Ascending aorta (tissue), 2 donors: ENCODE data around the gene KIFC3. TPM values are rescaled to one million over a fixed set of nuclear protein-coding genes. Genes with fewer than 3 reads are reported as not detected.

Experiments
- DNase-seq, 2 donors: peaks; one replicate each; pipeline ENCODE4 v3.0.0-alpha.2; 2019; ENCODE audit warnings: low spot score in 2 of 2
- H3K27ac ChIP-seq, 2 donors: fragments of 200-600 bp; sonication (generic); one replicate each; pipeline ENCODE4 v1.5.1; 2016 to 2017; ENCODE audit warnings: mild to moderate bottlenecking in 1 of 2
- H3K27me3 ChIP-seq: fragments of 200-600 bp; sonication (generic); one replicate; pipeline ENCODE4 v1.5.1; 2017
- H3K36me3 ChIP-seq, 2 donors: fragments of 200-600 bp; sonication (generic); one replicate each; pipeline ENCODE4 v1.5.1; 2016
- H3K4me1 ChIP-seq, 2 donors: fragments of 200-600 bp; sonication (generic); one replicate each; pipeline ENCODE4 v1.5.1; 2016 to 2017; ENCODE audit warnings: mild to moderate bottlenecking in 1 of 2
- H3K4me3 ChIP-seq, 2 donors: fragments of 200-600 bp; sonication (generic); one replicate each; pipeline ENCODE4 v1.5.1; 2016 to 2017; ENCODE audit warnings: mild to moderate bottlenecking in 1 of 2
- H3K9me3 ChIP-seq, 2 donors: fragments of 200-600 bp; sonication (generic); one replicate each; pipeline ENCODE4 v1.5.1; 2016
- intact Hi-C: fragments of 100-400 bp; cut with DNase I; formaldehyde crosslinking; loops from one replicate; pipeline ENCODE4 v1.15.1; 2023
- total RNA-seq: library from RNA; depleted of rRNA; stranded (reverse); fragments of >200 nt; gene quantifications from one replicate; pipeline ENCODE4 v1.1.0, GENCODE V29; 2016
- TF ChIP-seq, protein P1 (sequence below), 3 experiments: fragments of 200-600 bp in 2 of 3; fragments of 450-650 bp in 1 of 3; sonication (generic) in 2 of 3; IDR thresholded peaks; one replicate each; pipeline ENCODE4 v1.5.1; 2016 to 2019; ENCODE audit warnings: antibody characterized with exemption in 3 of 3, mild to moderate bottlenecking in 1 of 3, moderate library complexity in 1 of 3

The KIFC3 gene
- total RNA-seq, 1 donor from 2014 or later, result 54.9 TPM

DNA sequence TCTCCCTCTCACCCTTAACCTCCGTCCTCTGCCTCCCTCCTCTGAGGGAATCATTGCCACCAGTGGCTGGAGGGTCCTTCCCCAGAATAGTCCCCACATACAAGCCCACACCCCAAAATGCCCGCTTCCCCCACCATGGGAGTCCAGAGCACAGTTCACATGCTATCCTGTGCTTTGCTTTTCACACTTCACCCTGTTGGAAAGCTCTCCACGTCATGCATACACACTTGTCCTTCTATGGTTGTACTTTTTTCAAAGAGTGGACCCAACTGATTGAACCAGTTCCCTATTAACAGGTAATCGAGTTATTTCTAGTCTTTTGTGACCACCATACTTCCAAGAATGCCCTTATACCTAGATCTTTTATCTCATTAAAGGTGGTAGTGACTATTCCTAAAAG, 23.8 kb upstream of the KIFC3 start:
- Histone ChIP-seq H3K4me3 (no peak overlapping the region), H3K9me3 (no peaks in the 10 kb centered on the region), H3K27ac (no peak overlapping the region), H3K36me3 (no peaks in the 10 kb centered on the region), H3K27me3 (no peaks in the 10 kb centered on the region), H3K4me1 (peaks cover 4 to 7% of the 10 kb centered on the region in 2 donors)
- intact Hi-C loops, result no loop called here
- TF ChIP-seq, protein P1, sequence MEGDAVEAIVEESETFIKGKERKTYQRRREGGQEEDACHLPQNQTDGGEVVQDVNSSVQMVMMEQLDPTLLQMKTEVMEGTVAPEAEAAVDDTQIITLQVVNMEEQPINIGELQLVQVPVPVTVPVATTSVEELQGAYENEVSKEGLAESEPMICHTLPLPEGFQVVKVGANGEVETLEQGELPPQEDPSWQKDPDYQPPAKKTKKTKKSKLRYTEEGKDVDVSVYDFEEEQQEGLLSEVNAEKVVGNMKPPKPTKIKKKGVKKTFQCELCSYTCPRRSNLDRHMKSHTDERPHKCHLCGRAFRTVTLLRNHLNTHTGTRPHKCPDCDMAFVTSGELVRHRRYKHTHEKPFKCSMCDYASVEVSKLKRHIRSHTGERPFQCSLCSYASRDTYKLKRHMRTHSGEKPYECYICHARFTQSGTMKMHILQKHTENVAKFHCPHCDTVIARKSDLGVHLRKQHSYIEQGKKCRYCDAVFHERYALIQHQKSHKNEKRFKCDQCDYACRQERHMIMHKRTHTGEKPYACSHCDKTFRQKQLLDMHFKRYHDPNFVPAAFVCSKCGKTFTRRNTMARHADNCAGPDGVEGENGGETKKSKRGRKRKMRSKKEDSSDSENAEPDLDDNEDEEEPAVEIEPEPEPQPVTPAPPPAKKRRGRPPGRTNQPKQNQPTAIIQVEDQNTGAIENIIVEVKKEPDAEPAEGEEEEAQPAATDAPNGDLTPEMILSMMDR (IDR thresholded peaks at IDR 0.05), result no peak
- no peak for DNase-seq

DNA sequence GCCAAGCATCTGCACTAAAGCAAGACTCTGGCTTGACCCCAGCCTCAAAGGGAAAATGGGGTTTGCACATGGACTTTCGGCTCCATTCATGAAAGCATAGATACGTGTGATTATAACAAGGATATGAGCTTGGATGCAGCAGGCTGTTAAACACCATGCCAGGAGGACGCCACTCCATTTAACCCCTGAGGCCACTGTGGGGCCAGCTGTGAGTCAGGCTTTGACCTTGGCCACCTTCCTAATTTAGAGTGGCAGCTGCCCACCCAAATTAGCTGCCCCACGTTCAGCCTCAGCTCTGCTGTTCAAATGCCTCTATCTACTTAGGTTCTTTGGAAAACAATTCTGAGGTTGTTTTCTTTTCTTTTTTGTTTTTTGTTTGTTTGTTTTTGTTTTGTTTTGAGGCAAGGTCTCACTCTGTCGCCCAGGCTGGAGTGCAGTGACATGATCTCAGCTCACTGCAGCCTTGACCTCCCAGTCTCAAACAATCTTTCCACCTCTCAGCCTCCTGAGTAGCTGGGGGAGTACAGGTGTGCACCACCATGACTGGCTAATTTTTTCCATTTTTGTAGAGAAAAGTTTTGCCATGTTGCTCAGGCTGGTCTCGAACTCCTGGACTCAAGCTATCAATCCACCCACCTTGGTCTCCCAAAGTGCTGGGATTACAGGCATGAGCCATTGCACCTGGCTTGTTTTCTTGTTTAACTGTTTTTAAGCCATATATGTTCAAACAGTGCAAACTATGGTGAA, 23.2 kb upstream of the KIFC3 start:
- no peak overlapping the region for H3K27ac ChIP-seq
- intact Hi-C loops, result no loop called here
- H3K36me3 ChIP-seq, result no peaks in the 10 kb centered on the region
- peaks cover 4 to 7% of the 10 kb centered on the region in 2 donors for H3K4me1 ChIP-seq
- no peaks in the 10 kb centered on the region for H3K27me3 ChIP-seq
- TF ChIP-seq, protein P1 (IDR thresholded peaks at IDR 0.05), result no peak
- no peak overlapping the region for H3K4me3 ChIP-seq
- DNase-seq, result no peak
- no peaks in the 10 kb centered on the region for H3K9me3 ChIP-seq

DNA sequence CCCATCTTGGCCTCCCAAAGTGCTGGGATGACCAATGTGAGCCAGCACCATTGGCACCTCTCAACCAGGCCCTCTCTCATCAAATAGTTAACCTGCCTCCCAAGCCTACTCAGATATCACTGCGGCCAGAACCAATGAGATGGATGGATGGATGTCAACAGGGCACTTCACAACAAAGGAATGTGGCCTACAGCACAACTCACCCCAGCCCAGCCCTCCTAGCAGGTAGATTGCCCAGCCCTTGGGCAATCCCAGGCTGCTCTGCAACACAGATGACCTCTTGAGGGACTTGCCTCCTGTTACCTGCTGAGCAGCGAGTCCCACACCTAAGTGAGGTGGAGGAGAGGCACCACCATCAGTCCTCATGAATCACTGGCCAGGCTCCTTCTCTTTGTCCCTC, 22.6 kb upstream of the KIFC3 start:
- Histone ChIP-seq H3K9me3 (no peaks in the 10 kb centered on the region), H3K36me3 (no peaks in the 10 kb centered on the region), H3K27ac (no peak overlapping the region), H3K4me1 (peaks cover 4 to 5% of the 10 kb centered on the region in 2 donors), H3K4me3 (no peak overlapping the region), H3K27me3 (no peaks in the 10 kb centered on the region)
- TF ChIP-seq, protein P1 (IDR thresholded peaks at IDR 0.05), result no peak
- DNase-seq, result no peak
- intact Hi-C loops, result no loop called here

DNA sequence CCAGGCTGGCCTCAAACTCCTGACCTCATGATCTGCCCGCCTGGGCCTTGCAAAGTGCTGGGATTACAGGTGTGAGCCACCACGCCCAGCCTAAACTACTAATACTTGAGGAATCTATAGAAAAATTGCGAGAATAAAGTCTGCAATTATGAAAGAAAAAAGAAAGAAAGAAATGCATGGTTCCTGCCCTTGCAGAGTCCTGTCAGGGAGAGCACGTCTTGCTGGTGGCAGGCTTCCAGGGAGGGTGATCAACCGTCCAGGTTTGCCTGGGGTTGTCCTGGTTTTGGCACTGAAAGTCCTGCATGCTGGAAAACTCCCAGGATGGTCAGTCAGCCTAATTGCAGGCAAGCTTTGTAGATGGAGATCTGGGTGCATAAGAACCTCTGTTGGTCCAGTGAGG, 21.5 kb upstream of the KIFC3 start:
- Histone ChIP-seq H3K27me3 (no peaks in the 10 kb centered on the region), H3K36me3 (no peaks in the 10 kb centered on the region), H3K4me1 (peaks cover 0 to 4% of the 10 kb centered on the region in 2 donors), H3K27ac (no peak overlapping the region), H3K9me3 (no peaks in the 10 kb centered on the region), H3K4me3 (no peak overlapping the region)
- TF ChIP-seq, protein P1 (IDR thresholded peaks at IDR 0.05), result no peak
- intact Hi-C loops, result no loop called here
- no peak for DNase-seq

DNA sequence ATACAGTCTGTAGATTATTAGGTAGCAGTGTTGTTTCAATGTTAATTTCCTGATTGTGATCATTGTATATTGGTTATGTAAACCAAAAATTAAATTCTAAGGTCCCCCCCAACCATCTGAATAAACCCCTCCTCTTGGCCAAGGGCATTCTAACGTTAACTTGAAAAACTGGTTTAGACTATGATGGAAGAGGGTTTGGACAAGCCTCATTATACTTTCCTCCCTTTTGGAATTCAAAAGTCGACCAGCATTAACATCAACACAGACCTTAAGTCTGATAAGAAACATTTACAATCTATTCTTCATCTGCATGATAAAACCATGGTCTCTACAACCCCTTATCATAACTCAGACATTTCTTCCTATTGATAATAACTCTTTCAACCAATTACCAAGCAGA, 20.6 kb upstream of the KIFC3 start:
- H3K4me3 ChIP-seq, result no peak overlapping the region
- no peak for DNase-seq
- no peaks in the 10 kb centered on the region for H3K36me3 ChIP-seq
- no peak overlapping the region for H3K27ac ChIP-seq
- TF ChIP-seq, protein P1 (IDR thresholded peaks at IDR 0.05), result no peak
- peaks cover 0 to 4% of the 10 kb centered on the region in 2 donors for H3K4me1 ChIP-seq
- intact Hi-C loops, result no loop called here
- H3K9me3 ChIP-seq, result no peaks in the 10 kb centered on the region
- H3K27me3 ChIP-seq, result no peaks in the 10 kb centered on the region
